Transverse colon (tissue), 4 donors: Measurements from ENCODE around the gene TTC21A. TPM values are rescaled to one million over a fixed set of nuclear protein-coding genes. Genes with fewer than 3 reads are reported as not detected.

Experiments used
- DNase-seq: peaks from one replicate; pipeline ENCODE4 v3.0.0-alpha.2; 2019
- H3K27ac ChIP-seq, 4 donors: fragments of 200-600 bp; sonication (generic); 2 replicates each; pipeline ENCODE4 v1.5.1; 2016 to 2018; ENCODE audit warnings: inconsistent platforms in 4 of 4
- H3K27me3 ChIP-seq: fragments of 200-600 bp; sonication (generic); 2 replicates; pipeline ENCODE4 v1.5.1; 2017; ENCODE audit warnings: inconsistent platforms
- H3K36me3 ChIP-seq, 4 donors: fragments of 200-600 bp; sonication (generic); 2 replicates each; pipeline ENCODE4 v1.5.1; 2017 to 2019; ENCODE audit warnings: inconsistent platforms in 4 of 4
- H3K4me1 ChIP-seq, 4 donors: fragments of 200-600 bp; sonication (generic); 2 replicates each; pipeline ENCODE4 v1.5.1; 2017 to 2020; ENCODE audit warnings: inconsistent platforms in 4 of 4
- H3K4me3 ChIP-seq, 4 donors: fragments of 200-600 bp; sonication (generic); 1 replicate in 1 of 4; 2 replicates in 3 of 4; pipeline versions ENCODE4 v1.5.1 to v1.6.1; 2017 to 2019; ENCODE audit warnings: inconsistent platforms in 4 of 4
- H3K9me3 ChIP-seq, 2 donors: fragments of 200-600 bp; sonication (generic); 2 replicates each; pipeline ENCODE4 v1.5.1; 2017 to 2019; ENCODE audit warnings: inconsistent platforms in 2 of 2
- EP300 ChIP-seq: sonication (generic); formaldehyde crosslinking; IDR thresholded peaks from one replicate; pipeline ENCODE4 v1.6.1; 2017; ENCODE audit warnings: antibody characterized with exemption, low read depth
- POLR2A ChIP-seq: fragments of 450-650 bp; IDR thresholded peaks from one replicate; pipeline ENCODE4 v1.6.1; 2016; ENCODE audit warnings: antibody characterized with exemption, mild to moderate bottlenecking, moderate library complexity
- POLR2AphosphoS5 ChIP-seq, 3 donors: sonication (generic); formaldehyde crosslinking; IDR thresholded peaks; one replicate each; pipeline ENCODE4 v1.6.1; 2016; ENCODE audit warnings: antibody characterized with exemption in 3 of 3
- WGBS, 2 donors: methylation state at CpG; one replicate each; pipeline ENCODE4 v1.1.5; 2018; ENCODE audit warnings: low coverage in 1 of 2; 5-methylcytosine and 5-hydroxymethylcytosine counted together
- in situ Hi-C, 4 donors: fragments of 200-750 bp; cut with MboI; loops; one replicate each; pipeline versions ENCODE4 v1.15.0 to v1.15.1; 2017; ENCODE audit warnings: low sequenced_read_pairs in 3 of 4, low pct_ligation_motif_present in 1 of 4, low pct_unique_long_range_greater_than_20kb in 1 of 4
- intact Hi-C: fragments of 100-400 bp; cut with DNase I; formaldehyde crosslinking; loops from one replicate; pipeline ENCODE4 v1.15.1; 2023; ENCODE audit warnings: low total_unique reads
- total RNA-seq, 4 donors: library from RNA; depleted of rRNA; stranded (reverse); fragments of >200 nt; gene quantifications; one replicate each; pipeline ENCODE4 v1.1.0, GENCODE V29; 2016
- TF ChIP-seq, protein P1 (sequence below), 5 experiments: fragments of 200-600 bp in 3 of 5; fragments of 450-650 bp in 2 of 5; sonication (generic) in 3 of 5; IDR thresholded peaks; 1 replicate in 2 of 5; 2 replicates in 3 of 5; pipeline ENCODE4 v1.5.1; 2016 to 2017; ENCODE audit warnings: antibody characterized with exemption in 5 of 5, inconsistent platforms in 3 of 5, mild to moderate bottlenecking in 2 of 5, moderate library complexity in 1 of 5

TTC21A gene
- total RNA-seq, 4 donors from 2014 or later, result 6.8 to 101 (median 30.3) TPM

DNA sequence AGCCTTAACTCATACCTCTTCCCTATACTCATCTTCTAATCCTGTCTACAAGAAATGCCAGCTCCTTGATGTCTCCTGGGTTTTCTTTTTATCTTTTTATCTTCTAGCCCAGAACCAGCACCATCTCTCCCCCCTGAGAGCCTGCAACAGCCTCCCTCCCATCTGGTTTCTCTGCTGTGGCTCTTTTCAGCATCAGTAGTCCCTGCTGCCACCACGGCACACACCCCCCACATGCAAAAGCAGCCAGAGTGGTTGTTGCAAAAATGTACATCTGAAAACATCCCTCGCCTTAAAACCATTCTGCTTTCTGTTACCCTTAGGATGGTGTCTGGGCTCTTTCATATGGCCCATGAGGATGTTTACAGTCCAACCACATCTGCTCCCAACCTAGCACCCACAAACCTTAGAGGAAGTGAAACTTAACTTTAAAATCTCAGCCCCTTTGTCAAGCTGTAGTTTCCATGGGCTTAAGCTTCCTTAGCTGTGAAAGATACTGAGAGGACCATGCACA is 775 bp downstream of the TTC21A start:
- in situ Hi-C loops (no loop called here), intact Hi-C loops (loop anchor here (5.0 to 10.0 kb wide), 2 partner anchors 79 to 277 kb away; partner anchors contain the start of gene SLC25A38)
- 28 to 29% methylated on average over 1 to 2 of the region's 2 CpGs for WGBS, 2 donors
- peak; percentile 24 for DNase-seq
- TF ChIP-seq POLR2A (no peak), POLR2AphosphoS5 (IDR thresholded peaks at IDR 0.05) (no peak), EP300 (no peak)
- TF ChIP-seq, protein P1, sequence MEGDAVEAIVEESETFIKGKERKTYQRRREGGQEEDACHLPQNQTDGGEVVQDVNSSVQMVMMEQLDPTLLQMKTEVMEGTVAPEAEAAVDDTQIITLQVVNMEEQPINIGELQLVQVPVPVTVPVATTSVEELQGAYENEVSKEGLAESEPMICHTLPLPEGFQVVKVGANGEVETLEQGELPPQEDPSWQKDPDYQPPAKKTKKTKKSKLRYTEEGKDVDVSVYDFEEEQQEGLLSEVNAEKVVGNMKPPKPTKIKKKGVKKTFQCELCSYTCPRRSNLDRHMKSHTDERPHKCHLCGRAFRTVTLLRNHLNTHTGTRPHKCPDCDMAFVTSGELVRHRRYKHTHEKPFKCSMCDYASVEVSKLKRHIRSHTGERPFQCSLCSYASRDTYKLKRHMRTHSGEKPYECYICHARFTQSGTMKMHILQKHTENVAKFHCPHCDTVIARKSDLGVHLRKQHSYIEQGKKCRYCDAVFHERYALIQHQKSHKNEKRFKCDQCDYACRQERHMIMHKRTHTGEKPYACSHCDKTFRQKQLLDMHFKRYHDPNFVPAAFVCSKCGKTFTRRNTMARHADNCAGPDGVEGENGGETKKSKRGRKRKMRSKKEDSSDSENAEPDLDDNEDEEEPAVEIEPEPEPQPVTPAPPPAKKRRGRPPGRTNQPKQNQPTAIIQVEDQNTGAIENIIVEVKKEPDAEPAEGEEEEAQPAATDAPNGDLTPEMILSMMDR (IDR thresholded peaks at IDR 0.05), result no peak
- H3K9me3 ChIP-seq, result no peaks in the 10 kb centered on the region
- peak overlapping the region; percentile 73 to 95 (median 90) for H3K4me3 ChIP-seq
- H3K4me1 ChIP-seq, result peaks cover 25 to 44% (median 33%) of the 10 kb centered on the region in 4 donors
- no peaks in the 10 kb centered on the region for H3K36me3 ChIP-seq
- H3K27ac ChIP-seq, result peak overlapping the region; percentile 96 to 99 (median 97)
- H3K27me3 ChIP-seq, result no peaks in the 10 kb centered on the region

DNA sequence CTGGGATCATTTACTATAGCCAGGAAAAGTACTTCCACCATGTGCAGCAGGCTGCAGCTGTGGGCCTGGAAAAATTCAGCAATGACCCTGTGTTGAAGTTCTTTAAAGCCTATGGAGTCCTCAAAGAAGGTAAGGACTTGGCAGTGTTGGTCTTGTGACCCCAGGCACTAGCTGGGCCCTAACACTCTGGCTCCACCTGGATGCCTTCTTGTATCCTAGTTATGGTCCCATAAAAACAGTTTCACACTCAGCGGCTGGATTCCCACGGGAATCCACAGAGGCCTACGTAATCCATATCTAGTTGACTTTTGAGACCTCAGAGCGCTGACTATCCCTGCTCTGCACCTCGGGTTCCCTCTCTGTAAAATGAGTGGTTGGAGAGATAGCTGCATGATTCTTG is 1.6 kb downstream of the TTC21A start:
- H3K9me3 ChIP-seq, result no peaks in the 10 kb centered on the region
- DNase-seq, result no peak
- H3K36me3 ChIP-seq, result no peaks in the 10 kb centered on the region
- no peaks in the 10 kb centered on the region for H3K27me3 ChIP-seq
- WGBS, 2 donors, result 84% methylated on average over 5 of the region's 5 CpGs; no CpG with 5 or more reads in 1 of the 2 donors
- H3K4me3 ChIP-seq, result no peak overlapping the region
- H3K27ac ChIP-seq, result no peak overlapping the region
- TF ChIP-seq POLR2A, result no peak
- TF ChIP-seq EP300, result no peak
- no peak for TF ChIP-seq POLR2AphosphoS5 (IDR thresholded peaks at IDR 0.05)
- TF ChIP-seq, protein P1 (IDR thresholded peaks at IDR 0.05), result no peak
- peaks cover 25 to 36% (median 27%) of the 10 kb centered on the region in 4 donors for H3K4me1 ChIP-seq
- intact Hi-C loops, result loop anchor here (5.0 to 10.0 kb wide), 2 partner anchors 78 to 276 kb away; partner anchors contain the start of gene SLC25A38
- in situ Hi-C loops, result no loop called here

DNA sequence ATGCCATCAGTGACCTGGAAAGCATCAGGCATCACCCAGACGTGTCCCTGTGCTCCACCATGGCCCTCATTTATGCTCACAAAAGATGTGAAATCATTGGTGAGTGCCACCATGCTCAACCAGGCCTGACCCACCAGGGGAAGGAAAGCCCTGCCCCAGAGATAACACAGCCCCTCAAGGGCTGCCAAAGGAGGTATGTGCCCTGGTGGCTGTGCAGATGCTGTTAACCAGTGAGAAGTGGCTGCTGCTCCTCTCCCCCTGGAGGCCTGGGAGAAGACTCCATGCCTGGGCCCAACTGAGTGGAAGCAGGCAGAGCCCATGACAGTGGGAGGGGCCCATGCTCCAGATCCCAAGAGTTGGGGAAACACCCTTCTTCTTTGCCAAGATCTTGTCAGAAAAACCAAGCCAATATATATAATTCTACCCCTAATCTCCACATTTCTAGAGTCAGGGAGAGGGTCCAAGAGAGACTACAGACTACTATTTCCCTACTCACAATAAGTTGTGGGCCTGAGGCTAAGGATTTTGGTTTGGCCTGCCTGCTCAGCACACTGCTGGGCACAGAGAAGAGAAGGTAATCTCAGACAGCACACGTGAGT is 2.7 kb downstream of the TTC21A start:
- H3K27ac ChIP-seq, result no peak overlapping the region
- in situ Hi-C loops, result no loop called here

DNA sequence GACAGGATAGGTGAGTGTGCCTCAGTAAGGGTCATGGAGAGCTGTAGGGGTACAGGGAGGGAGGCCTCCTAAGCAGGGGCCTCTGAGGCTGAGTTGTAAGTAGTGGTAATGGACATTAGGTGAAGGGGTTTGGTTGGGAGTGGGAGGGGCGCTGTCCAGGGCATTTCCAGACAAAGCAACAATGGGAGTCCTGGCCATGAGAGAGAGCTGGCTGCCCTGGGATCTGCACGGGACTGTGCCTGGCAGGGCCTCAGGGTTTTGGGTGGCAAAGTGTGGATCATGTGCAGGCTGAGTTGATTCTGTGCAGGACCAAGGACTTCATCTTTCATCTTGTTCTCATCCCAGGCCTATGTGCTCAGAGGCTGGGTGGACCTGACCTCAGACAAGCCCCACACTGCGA is 4.6 kb downstream of the TTC21A start:
- H3K9me3 ChIP-seq, result no peaks in the 10 kb centered on the region
- H3K27ac ChIP-seq, result no peak overlapping the region
- no peaks in the 10 kb centered on the region for H3K27me3 ChIP-seq

More for the DNA sequence above, 2.7 kb downstream of the TTC21A start:
- intact Hi-C loops, result no loop called here
- peaks cover 16 to 25% (median 22%) of the 10 kb centered on the region in 4 donors for H3K4me1 ChIP-seq
- H3K9me3 ChIP-seq, result no peaks in the 10 kb centered on the region
- 78% methylated on average over 2 of the region's 2 CpGs; no CpG with 5 or more reads in 1 of the 2 donors for WGBS, 2 donors
- no peaks in the 10 kb centered on the region for H3K27me3 ChIP-seq
- no peak for DNase-seq
- TF ChIP-seq POLR2A, result no peak
- TF ChIP-seq, protein P1 (IDR thresholded peaks at IDR 0.05), result no peak
- TF ChIP-seq EP300, result no peak
- no peak for TF ChIP-seq POLR2AphosphoS5 (IDR thresholded peaks at IDR 0.05)
- H3K4me3 ChIP-seq, result no peak overlapping the region
- H3K36me3 ChIP-seq, result no peaks in the 10 kb centered on the region

More for the DNA sequence above, 4.6 kb downstream of the TTC21A start:
- WGBS, 2 donors, result 84 to 100% methylated on average over 3 of the region's 3 CpGs
- intact Hi-C loops, result no loop called here
- H3K36me3 ChIP-seq, result no peaks in the 10 kb centered on the region
- DNase-seq, result no peak
- in situ Hi-C loops, result no loop called here
- no peak for TF ChIP-seq POLR2AphosphoS5 (IDR thresholded peaks at IDR 0.05)
- TF ChIP-seq, protein P1 (IDR thresholded peaks at IDR 0.05), result no peak
- no peak for TF ChIP-seq EP300
- TF ChIP-seq POLR2A, result no peak
- peaks cover 5 to 11% (median 7%) of the 10 kb centered on the region in 4 donors for H3K4me1 ChIP-seq
- H3K4me3 ChIP-seq, result no peak overlapping the region
